ENCODE results near the gene EID2B. TPM values are rescaled to one million over a fixed set of nuclear protein-coding genes. Genes with fewer than 3 reads are reported as not detected.

EID2B gene
- polyA plus RNA-seq, 1 of the 3 experiments (the other 2 are of a cell fraction) = 6.5 TPM

- no peak for DNase-seq
- no peaks in the 10 kb centered on the region for H3K36me3 ChIP-seq (replicated peaks in 1 of 2; ENCODE audit: control insufficient read depth in 1 of 2, insufficient read depth in 2 of 2, low read length in 1 of 2)
- no peak overlapping the region for H3K4me3 ChIP-seq (ENCODE audit: low read depth in 2 of 2, low read length in 1 of 2)
- H3K9me3 ChIP-seq = no peaks in the 10 kb centered on the region
- H3K79me2 ChIP-seq (ENCODE audit: insufficient read depth) = no peaks in the 10 kb centered on the region
- no peak overlapping the region for H3K9ac ChIP-seq
- H4K20me1 ChIP-seq (ENCODE audit: insufficient read depth) = no peaks in the 10 kb centered on the region
- ChIA-PET POLR2A (no interaction called here), CTCF (interaction anchor here (1.5 to 2.6 kb wide), 3 partner anchors 14 to 21 kb away, joined by 4 to 19 read pairs (median 4); partner anchors contain the start of genes DLL3 and EID2B)
- no peak overlapping the region for H2AFZ ChIP-seq (ENCODE audit: low read depth)
- no peak overlapping the region for H3K27ac ChIP-seq (ENCODE audit: low read depth in 2 of 2, low read length in 1 of 2)
- H3F3A ChIP-seq (replicated peaks; ENCODE audit: insufficient read depth) = no peaks in the 10 kb centered on the region
- peaks cover 0 to 6% of the 10 kb centered on the region in 2 experiments; a peak in 1 of 4 replicates for H3K4me1 ChIP-seq (ENCODE audit: control insufficient read depth in 1 of 2, insufficient read depth in 2 of 2, low read depth in 1 of 2, low read length in 1 of 2)
- no peaks in the 10 kb centered on the region for H3K9me2 ChIP-seq
- no peak overlapping the region for H3K4me2 ChIP-seq
- H3K27me3 ChIP-seq (ENCODE audit: insufficient read depth) = peaks cover 18% of the 10 kb centered on the region
- WGBS (ENCODE audit: low lambda C conversion rate) = 79% methylated on average over 9 of the region's 9 CpGs
- no peak for TF ChIP-seq NFIC (IDR thresholded peaks at IDR 0.05; ENCODE audit: borderline replicate concordance)
Observed at GRCh38 chr19:39518975-39519374, 13.7 kb downstream of the EID2B start.

GRCh38 chr19:39518458-39518857 is 14.2 kb downstream of the EID2B start:
- Histone ChIP-seq H3K4me3 (ENCODE audit: low read depth in 2 of 2, low read length in 1 of 2) (no peak overlapping the region), H3K27ac (ENCODE audit: low read depth in 2 of 2, low read length in 1 of 2) (no peak overlapping the region), H3K4me2 (no peak overlapping the region), H3K36me3 (replicated peaks in 1 of 2; ENCODE audit: control insufficient read depth in 1 of 2, insufficient read depth in 2 of 2, low read length in 1 of 2) (no peaks in the 10 kb centered on the region), H3K4me1 (ENCODE audit: control insufficient read depth in 1 of 2, insufficient read depth in 2 of 2, low read depth in 1 of 2, low read length in 1 of 2) (peaks cover 0 to 6% of the 10 kb centered on the region in 2 experiments; a peak in 1 of 4 replicates), H3K9ac (no peak overlapping the region), H3K9me3 (no peaks in the 10 kb centered on the region), H3F3A (replicated peaks; ENCODE audit: insufficient read depth) (no peaks in the 10 kb centered on the region), H2AFZ (ENCODE audit: low read depth) (no peak overlapping the region), H3K9me2 (no peaks in the 10 kb centered on the region), H4K20me1 (ENCODE audit: insufficient read depth) (no peaks in the 10 kb centered on the region), H3K79me2 (ENCODE audit: insufficient read depth) (no peaks in the 10 kb centered on the region), H3K27me3 (ENCODE audit: insufficient read depth) (peaks cover 21% of the 10 kb centered on the region)
- ChIA-PET CTCF (interaction anchor here (1.8 to 2.6 kb wide), 2 partner anchors 14 to 21 kb away, joined by 4 to 19 read pairs; partner anchors contain the start of gene EID2B), POLR2A (no interaction called here)
- DNase-seq = no peak
- no peak for TF ChIP-seq JUND (IDR thresholded peaks at IDR 0.05)
- no peak for TF ChIP-seq POLR2AphosphoS5 (IDR thresholded peaks at IDR 0.05; ENCODE audit: low read depth, low read length)
- no peak for TF ChIP-seq MXI1 (IDR thresholded peaks at IDR 0.05; ENCODE audit: low read depth, low read length)
- no peak for TF ChIP-seq YY1 (IDR thresholded peaks at IDR 0.05; ENCODE audit: low read depth)
- TF ChIP-seq TCF12 (IDR thresholded peaks at IDR 0.05) = no peak
- no peak for TF ChIP-seq RAD21 (IDR thresholded peaks at IDR 0.05; ENCODE audit: low read length)
- WGBS (ENCODE audit: low lambda C conversion rate) = 69% methylated on average over 5 of the region's 5 CpGs

GRCh38 chr19:39517432-39517831 is 15.2 kb downstream of the EID2B start:
- no peak overlapping the region for H3K4me2 ChIP-seq
- H3K4me1 ChIP-seq (ENCODE audit: control insufficient read depth in 1 of 2, insufficient read depth in 2 of 2, low read depth in 1 of 2, low read length in 1 of 2) = peaks cover 0 to 6% of the 10 kb centered on the region in 2 experiments; a peak in 1 of 4 replicates
- no peak overlapping the region for H3K4me3 ChIP-seq (ENCODE audit: low read depth in 2 of 2, low read length in 1 of 2)
- CTCF ChIA-PET = interaction anchor here (1.8 to 2.6 kb wide), 2 partner anchors 15 to 20 kb away, joined by 4 to 19 read pairs; partner anchors contain the start of gene EID2B
- no peaks in the 10 kb centered on the region for H3K36me3 ChIP-seq (replicated peaks in 1 of 2; ENCODE audit: control insufficient read depth in 1 of 2, insufficient read depth in 2 of 2, low read length in 1 of 2)
- no peak overlapping the region for H3K9ac ChIP-seq
- TF ChIP-seq GATA2 (CRISPR knock-in tag; IDR thresholded peaks at IDR 0.05) (no peak), YY1 (IDR thresholded peaks at IDR 0.05; ENCODE audit: low read depth) (no peak), JUND (IDR thresholded peaks at IDR 0.05) (no peak), FOXJ3 (CRISPR knock-in tag; IDR thresholded peaks at IDR 0.05) (no peak)
- POLR2A ChIA-PET = no interaction called here
- no peak for DNase-seq
- no peaks in the 10 kb centered on the region for H3K79me2 ChIP-seq (ENCODE audit: insufficient read depth)
- no peaks in the 10 kb centered on the region for H4K20me1 ChIP-seq (ENCODE audit: insufficient read depth)
- peaks cover 21% of the 10 kb centered on the region for H3K27me3 ChIP-seq (ENCODE audit: insufficient read depth)
- WGBS (ENCODE audit: low lambda C conversion rate) = 65% methylated on average over 3 of the region's 3 CpGs
- H2AFZ ChIP-seq (ENCODE audit: low read depth) = no peak overlapping the region
- no peak overlapping the region for H3K27ac ChIP-seq (ENCODE audit: low read depth in 2 of 2, low read length in 1 of 2)
- no peaks in the 10 kb centered on the region for H3K9me2 ChIP-seq
- no peaks in the 10 kb centered on the region for H3K9me3 ChIP-seq
- H3F3A ChIP-seq (replicated peaks; ENCODE audit: insufficient read depth) = no peaks in the 10 kb centered on the region
